CD4-positive, alpha-beta T cell (primary cell): ENCODE measurements around the gene DTX1. TPM values are rescaled to one million over a fixed set of nuclear protein-coding genes. Genes with fewer than 3 reads are reported as not detected.

Source experiments
- ATAC-seq: fragments of 200-7000 bp; cut with Tn5 transposase; one replicate; pipeline ENCODE4 v1.10.0; 2022; ENCODE audit warnings: mild to moderate bottlenecking; ENCODE audit not compliant: poor library complexity
- CTCF ChIA-PET: fragments of 350-600 bp; sonication (Branson Sonifier 250); formaldehyde crosslinking; loops from one replicate; lab custom pipeline; 2021; ENCODE audit warnings: antibody characterized with exemption, inconsistent platforms; lab: Charles Lee
- POLR2A ChIA-PET: fragments of 350-600 bp; sonication (Branson Sonifier 250); formaldehyde crosslinking; loops from one replicate; lab custom pipeline; 2021; ENCODE audit warnings: antibody characterized with exemption, inconsistent platforms; lab: Charles Lee
- DNase-seq, 14 experiments: peaks; one replicate each; pipeline ENCODE4 v3.0.0-alpha.2; 2013 to 2020; ENCODE audit warnings: mixed read lengths in 2 of 14
- H3K27ac ChIP-seq, 2 donors: one replicate each; pipeline versions ENCODE4 v1.5.1 to v1.7.0; 2013; ENCODE audit warnings: low read length in 2 of 2, low read depth in 1 of 2, mild to moderate bottlenecking in 1 of 2
- H3K27me3 ChIP-seq, 2 experiments: 1 replicate in 1 of 2; 2 replicates in 1 of 2; pipeline versions ENCODE4 v1.6.1 to v1.7.0; 2013; ENCODE audit warnings: low read length in 2 of 2, control low read depth in 1 of 2, mild to moderate bottlenecking in 1 of 2, moderate library complexity in 1 of 2; ENCODE audit not compliant: insufficient read depth in 2 of 2, control insufficient read depth in 1 of 2
- H3K36me3 ChIP-seq: one replicate; pipeline ENCODE4 v1.6.1; 2013; ENCODE audit warnings: low read length, control low read depth; ENCODE audit not compliant: insufficient read depth
- H3K4me1 ChIP-seq: one replicate; pipeline ENCODE4 v1.6.1; 2013; ENCODE audit warnings: low read length, control low read depth; ENCODE audit not compliant: insufficient read depth
- H3K4me3 ChIP-seq: one replicate; pipeline ENCODE4 v1.5.1; 2013; ENCODE audit warnings: mild to moderate bottlenecking, low read length, moderate library complexity
- H3K9me3 ChIP-seq, 2 experiments: 1 replicate in 1 of 2; 2 replicates in 1 of 2; pipeline versions ENCODE4 v1.6.1 to v1.7.0; 2013; ENCODE audit warnings: low read length in 2 of 2, mild to moderate bottlenecking in 2 of 2, control low read depth in 1 of 2, moderate library complexity in 1 of 2; ENCODE audit not compliant: control insufficient read depth in 1 of 2, insufficient read depth in 1 of 2
- H3K27ac Mint-ChIP-seq: one replicate; pipeline ENCODE4 v1.8.0; 2020; ENCODE audit warnings: mixed read lengths
- H3K27me3 Mint-ChIP-seq: one replicate; pipeline ENCODE4 v1.8.0; 2021; ENCODE audit warnings: mixed read lengths
- H3K36me3 Mint-ChIP-seq: one replicate; pipeline ENCODE4 v1.8.0; 2021; ENCODE audit warnings: low read depth, mixed read lengths
- H3K4me1 Mint-ChIP-seq: one replicate; pipeline ENCODE4 v1.8.0; 2021; ENCODE audit warnings: low read depth, mixed read lengths
- H3K4me3 Mint-ChIP-seq: one replicate; pipeline ENCODE4 v1.8.0; 2020; ENCODE audit warnings: mild to moderate bottlenecking, mixed read lengths
- H3K9me3 Mint-ChIP-seq: one replicate; pipeline ENCODE4 v1.8.0; 2020; ENCODE audit warnings: mixed read lengths
- intact Hi-C, 2 experiments: fragments of 100-400 bp; cut with DNase I in 1 of 2; cut with micrococcal nuclease in 1 of 2; formaldehyde crosslinking; loops; one replicate each; pipeline versions ENCODE4 v1.15.1 to v1.9.0; 2023 to 2025; cut with DNase I, micrococcal nuclease
- total RNA-seq, 174 experiments: library from RNA in 2 of 174; stranded (reverse) in 2 of 174; gene quantifications; one replicate each; pipeline ENCODE4 v1.2.3 and lab custom pipeline; 2021 to 2026
- TF ChIP-seq, protein P1 (sequence below): fragments of 200-600 bp; IDR thresholded peaks from one replicate; pipeline ENCODE4 v1.8.0; 2022; ENCODE audit warnings: antibody characterized with exemption, mild to moderate bottlenecking

The DTX1 gene
- total RNA-seq, 2 experiments from 2014 or later: 14.0 to 14.2 TPM

DNA sequence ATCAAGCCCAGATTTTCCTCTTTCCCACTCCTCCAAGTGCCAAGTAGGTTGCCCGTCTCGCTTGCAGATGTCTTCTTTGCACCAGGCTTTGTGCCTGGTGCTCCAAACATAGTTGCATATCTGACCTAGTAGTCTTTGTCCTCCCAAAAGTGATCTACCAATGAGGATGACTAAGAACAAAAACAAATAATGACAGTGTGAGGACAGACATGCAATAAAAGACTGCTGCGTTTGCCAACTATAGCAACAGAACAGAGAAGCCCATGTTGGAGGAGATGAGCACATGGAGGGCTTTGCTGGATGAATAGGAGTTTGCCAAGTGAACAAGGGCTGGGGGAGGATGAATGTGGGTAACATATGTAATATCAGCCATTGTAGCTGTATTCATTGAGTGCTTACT, 15.6 kb downstream of the DTX1 start:
- TF ChIP-seq, protein P1, sequence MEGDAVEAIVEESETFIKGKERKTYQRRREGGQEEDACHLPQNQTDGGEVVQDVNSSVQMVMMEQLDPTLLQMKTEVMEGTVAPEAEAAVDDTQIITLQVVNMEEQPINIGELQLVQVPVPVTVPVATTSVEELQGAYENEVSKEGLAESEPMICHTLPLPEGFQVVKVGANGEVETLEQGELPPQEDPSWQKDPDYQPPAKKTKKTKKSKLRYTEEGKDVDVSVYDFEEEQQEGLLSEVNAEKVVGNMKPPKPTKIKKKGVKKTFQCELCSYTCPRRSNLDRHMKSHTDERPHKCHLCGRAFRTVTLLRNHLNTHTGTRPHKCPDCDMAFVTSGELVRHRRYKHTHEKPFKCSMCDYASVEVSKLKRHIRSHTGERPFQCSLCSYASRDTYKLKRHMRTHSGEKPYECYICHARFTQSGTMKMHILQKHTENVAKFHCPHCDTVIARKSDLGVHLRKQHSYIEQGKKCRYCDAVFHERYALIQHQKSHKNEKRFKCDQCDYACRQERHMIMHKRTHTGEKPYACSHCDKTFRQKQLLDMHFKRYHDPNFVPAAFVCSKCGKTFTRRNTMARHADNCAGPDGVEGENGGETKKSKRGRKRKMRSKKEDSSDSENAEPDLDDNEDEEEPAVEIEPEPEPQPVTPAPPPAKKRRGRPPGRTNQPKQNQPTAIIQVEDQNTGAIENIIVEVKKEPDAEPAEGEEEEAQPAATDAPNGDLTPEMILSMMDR: no peak
- Mint-ChIP-seq H3K36me3 (peaks cover 34% of the 10 kb centered on the region), H3K27me3 (no peaks in the 10 kb centered on the region), H3K27ac (peak overlapping the region; percentile 22), H3K4me1 (peaks cover 82% of the 10 kb centered on the region), H3K4me3 (no peak overlapping the region), H3K9me3 (no peaks in the 10 kb centered on the region)
- no peak overlapping the region for H3K27ac ChIP-seq
- H3K36me3 ChIP-seq: no peaks in the 10 kb centered on the region
- intact Hi-C loops: no loop called here
- no peak for ATAC-seq
- POLR2A ChIA-PET: no interaction called here
- H3K4me3 ChIP-seq: no peak overlapping the region
- CTCF ChIA-PET: no interaction called here
- no peak for DNase-seq
- peaks cover 65% of the 10 kb centered on the region for H3K4me1 ChIP-seq
- no peaks in the 10 kb centered on the region for H3K9me3 ChIP-seq
- H3K27me3 ChIP-seq: no peaks in the 10 kb centered on the region

DNA sequence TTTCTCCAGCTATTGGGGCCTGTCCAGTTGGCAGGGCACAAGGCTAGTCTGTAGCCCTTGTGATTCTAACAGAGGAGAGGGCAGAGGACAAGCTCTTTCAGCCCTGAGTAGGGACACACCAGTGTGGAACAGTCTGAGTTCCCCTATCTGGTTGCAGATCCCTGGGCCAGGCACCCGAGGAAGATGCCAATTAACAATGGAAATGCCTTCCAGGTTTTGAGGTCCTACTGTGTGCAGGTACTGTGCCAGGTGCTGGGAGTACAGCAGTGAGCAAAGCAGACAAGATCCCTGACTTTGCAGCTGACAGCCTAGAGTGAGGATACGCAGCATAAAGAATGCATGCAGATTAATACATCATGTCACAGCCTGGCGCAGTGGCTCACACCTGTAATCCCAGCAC, 17.1 kb downstream of the DTX1 start:
- ChIA-PET POLR2A (no interaction called here), CTCF (no interaction called here)
- Histone ChIP-seq H3K4me3 (no peak overlapping the region), H3K36me3 (peaks cover 7% of the 10 kb centered on the region), H3K9me3 (no peaks in the 10 kb centered on the region), H3K27ac (no peak overlapping the region), H3K4me1 (peaks cover 64% of the 10 kb centered on the region), H3K27me3 (no peaks in the 10 kb centered on the region)
- Mint-ChIP-seq H3K9me3 (no peaks in the 10 kb centered on the region), H3K27ac (peak overlapping the region; percentile 69), H3K4me3 (no peak overlapping the region), H3K27me3 (no peaks in the 10 kb centered on the region), H3K4me1 (peaks cover 77% of the 10 kb centered on the region), H3K36me3 (peaks cover 41% of the 10 kb centered on the region)
- intact Hi-C loops: no loop called here
- TF ChIP-seq, protein P1: no peak
- ATAC-seq (no peak), DNase-seq (no peak)

DNA sequence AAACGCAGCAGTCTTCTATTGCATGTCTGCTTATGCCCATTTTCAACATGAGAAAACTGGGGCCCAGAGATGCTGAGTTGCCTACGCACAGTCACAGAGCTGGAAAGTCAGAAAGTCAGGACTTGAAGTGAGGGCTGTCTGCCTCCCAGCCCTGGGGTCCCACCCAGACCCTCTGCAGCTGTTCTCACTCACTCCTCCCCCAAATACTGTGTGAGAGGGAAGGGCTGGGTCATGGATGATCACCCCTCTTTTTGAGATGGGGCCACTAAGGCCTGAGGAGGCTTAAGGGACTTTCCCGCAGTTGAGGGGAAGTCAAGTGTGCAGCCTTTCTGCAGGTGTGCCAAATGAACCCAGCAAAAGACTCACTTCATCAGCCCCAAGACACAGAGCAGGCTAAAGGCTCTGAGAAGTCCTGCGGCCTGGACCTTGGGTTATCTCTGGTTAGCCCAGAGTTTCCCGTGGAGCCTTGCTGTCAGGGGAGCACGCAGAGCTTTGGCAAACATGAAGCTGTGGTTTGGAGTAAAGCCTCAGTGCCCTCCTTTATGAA, 18.7 kb downstream of the DTX1 start:
- Histone ChIP-seq H3K9me3 (no peaks in the 10 kb centered on the region), H3K36me3 (peaks cover 16% of the 10 kb centered on the region), H3K27ac (peak overlapping the region in 1 of 2 donors; percentile 11), H3K27me3 (no peaks in the 10 kb centered on the region), H3K4me1 (peaks cover 50% of the 10 kb centered on the region), H3K4me3 (no peak overlapping the region)
- ATAC-seq (peak; percentile 29), DNase-seq (peak in 3 of 14 experiments; percentile 12 to 38 (median 29))
- Mint-ChIP-seq H3K4me3 (no peak overlapping the region), H3K9me3 (no peaks in the 10 kb centered on the region), H3K36me3 (peaks cover 52% of the 10 kb centered on the region), H3K27ac (peak overlapping the region; percentile 38), H3K27me3 (no peaks in the 10 kb centered on the region), H3K4me1 (peaks cover 67% of the 10 kb centered on the region)
- intact Hi-C loops: no loop called here
- ChIA-PET CTCF (no interaction called here), POLR2A (no interaction called here)
- TF ChIP-seq, protein P1: no peak
